ENCODE measurements around the gene UBP1.
"Not testable (repeated sequence)": the region's sequence is repeated elsewhere in the genome, so short reads cannot be mapped to it uniquely, and the experiment has no call there.

UBP1 gene

DNA sequence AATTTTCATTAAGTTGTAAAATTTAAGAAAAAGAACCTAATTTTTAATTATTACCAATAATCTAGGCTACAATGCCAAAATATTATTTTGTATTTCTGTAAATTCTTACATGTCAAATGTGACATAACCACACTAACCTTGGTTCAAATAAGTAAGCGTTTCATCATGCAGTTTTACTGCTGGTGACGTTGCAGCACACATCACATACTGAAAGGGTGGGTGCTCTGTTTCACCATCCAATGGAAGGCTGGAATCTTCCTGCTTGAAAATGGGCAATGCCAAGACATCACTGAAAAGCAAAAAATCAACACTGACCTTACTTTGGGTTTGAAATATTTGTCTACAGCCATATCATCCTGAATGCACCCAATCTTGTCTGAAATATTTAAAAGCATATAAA, 14.8 kb downstream of the UBP1 start:
- no peak for DNase-seq (ENCODE audit: low spot score)
- POLR2A ChIA-PET (ENCODE audit: low non-redundant PET) = no interaction called here
- H3K27ac ChIP-seq = no peak overlapping the region
- CTCF ChIA-PET = no interaction called here
- TF ChIP-seq, protein P1, sequence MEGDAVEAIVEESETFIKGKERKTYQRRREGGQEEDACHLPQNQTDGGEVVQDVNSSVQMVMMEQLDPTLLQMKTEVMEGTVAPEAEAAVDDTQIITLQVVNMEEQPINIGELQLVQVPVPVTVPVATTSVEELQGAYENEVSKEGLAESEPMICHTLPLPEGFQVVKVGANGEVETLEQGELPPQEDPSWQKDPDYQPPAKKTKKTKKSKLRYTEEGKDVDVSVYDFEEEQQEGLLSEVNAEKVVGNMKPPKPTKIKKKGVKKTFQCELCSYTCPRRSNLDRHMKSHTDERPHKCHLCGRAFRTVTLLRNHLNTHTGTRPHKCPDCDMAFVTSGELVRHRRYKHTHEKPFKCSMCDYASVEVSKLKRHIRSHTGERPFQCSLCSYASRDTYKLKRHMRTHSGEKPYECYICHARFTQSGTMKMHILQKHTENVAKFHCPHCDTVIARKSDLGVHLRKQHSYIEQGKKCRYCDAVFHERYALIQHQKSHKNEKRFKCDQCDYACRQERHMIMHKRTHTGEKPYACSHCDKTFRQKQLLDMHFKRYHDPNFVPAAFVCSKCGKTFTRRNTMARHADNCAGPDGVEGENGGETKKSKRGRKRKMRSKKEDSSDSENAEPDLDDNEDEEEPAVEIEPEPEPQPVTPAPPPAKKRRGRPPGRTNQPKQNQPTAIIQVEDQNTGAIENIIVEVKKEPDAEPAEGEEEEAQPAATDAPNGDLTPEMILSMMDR (conservative IDR thresholded peaks at IDR 0.05; ENCODE audit: low read depth) = no peak

DNA sequence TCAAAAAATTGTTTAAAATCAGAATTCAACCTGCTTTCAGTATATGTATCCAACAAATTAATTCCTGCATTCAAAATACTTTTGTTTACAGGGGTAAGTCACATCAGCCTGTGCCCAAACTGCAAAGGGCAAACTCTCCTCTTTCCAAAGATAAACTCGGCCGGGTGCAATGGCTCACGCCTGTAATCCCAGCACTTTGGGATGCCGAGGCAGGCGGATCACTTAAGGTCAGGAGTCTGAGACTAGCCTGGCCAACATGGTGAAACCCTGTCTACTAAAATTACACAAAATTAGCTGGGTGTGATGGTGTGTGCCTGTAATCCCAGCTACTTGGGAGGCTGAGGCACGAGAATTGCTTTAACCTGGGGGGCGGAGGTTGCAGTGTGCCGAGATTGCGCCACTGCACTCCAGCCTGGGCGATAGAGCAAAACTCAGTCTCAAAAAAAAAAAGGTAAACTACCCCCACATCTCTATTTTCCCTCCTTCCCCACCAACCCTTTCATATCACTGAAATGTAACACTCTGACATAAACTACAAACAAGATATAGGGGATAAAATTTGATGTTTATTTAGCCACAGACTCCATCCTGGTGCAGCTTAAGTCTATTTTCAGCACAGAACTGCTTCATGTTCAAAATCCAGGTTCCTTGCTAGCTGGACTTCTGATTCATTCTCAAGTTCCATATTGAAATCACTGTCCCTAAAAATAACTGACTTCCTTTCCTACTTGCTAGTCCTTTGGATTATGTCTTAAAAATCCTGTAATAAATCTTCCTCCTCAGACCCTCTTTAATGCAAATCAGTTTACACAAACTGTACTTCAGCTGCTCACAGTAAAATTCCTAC, 15.4 kb downstream of the UBP1 start:
- H3K27ac ChIP-seq = no peak overlapping the region
- no peak for DNase-seq (ENCODE audit: low spot score)
- ChIA-PET CTCF (no interaction called here), POLR2A (ENCODE audit: low non-redundant PET) (no interaction called here)
- TF ChIP-seq, protein P1 (conservative IDR thresholded peaks at IDR 0.05; ENCODE audit: low read depth) = no peak

DNA sequence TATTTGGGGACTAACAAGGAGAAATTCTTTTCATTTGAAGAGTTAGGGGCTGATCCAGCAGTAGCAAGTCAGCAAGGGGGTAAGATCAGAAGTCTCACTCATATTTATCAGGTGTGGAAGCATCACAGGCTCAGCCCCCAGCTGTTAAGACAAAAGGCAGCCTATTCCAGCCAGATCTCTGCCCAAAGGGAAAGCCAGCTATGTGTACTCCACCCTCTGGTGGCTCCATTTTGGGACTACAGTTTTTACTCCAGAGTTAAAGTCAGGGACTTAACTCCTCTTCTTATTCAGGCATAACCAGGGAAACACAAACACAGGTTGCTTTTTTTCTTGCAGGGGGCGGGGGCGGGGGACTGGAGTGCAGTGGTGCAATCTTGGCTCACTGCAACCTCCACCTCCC, 19.2 kb downstream of the UBP1 start:
- POLR2A ChIA-PET (ENCODE audit: low non-redundant PET) = no interaction called here

GRCh38 chr3:33419948-33420347, 20.3 kb downstream of the UBP1 start:
- ChIA-PET CTCF (interaction anchor here (0.5 to 0.8 kb wide), 2 partner anchors 16 to 47 kb away, joined by 3 read pairs; no protein-coding TSS in a partner anchor), POLR2A (ENCODE audit: low non-redundant PET) (no interaction called here)
- no peak for DNase-seq (ENCODE audit: low spot score)
- no peak overlapping the region for H3K27ac ChIP-seq
- TF ChIP-seq, protein P1 (conservative IDR thresholded peaks at IDR 0.05; ENCODE audit: low read depth) = no peak

More for the DNA sequence above, 19.2 kb downstream of the UBP1 start:
- H3K27ac ChIP-seq = no peak overlapping the region
- no peak for DNase-seq (ENCODE audit: low spot score)
- TF ChIP-seq, protein P1 (conservative IDR thresholded peaks at IDR 0.05; ENCODE audit: low read depth) = no peak
- CTCF ChIA-PET = no interaction called here

GRCh38 chr3:33417066-33417673, 23.0 kb downstream of the UBP1 start:
- ChIA-PET POLR2A (ENCODE audit: low non-redundant PET) (no interaction called here), CTCF (no interaction called here)
- TF ChIP-seq, protein P1 (conservative IDR thresholded peaks at IDR 0.05; ENCODE audit: low read depth) = no peak
- DNase-seq (ENCODE audit: low spot score) = peak; percentile 26
- H3K27ac ChIP-seq = no peak overlapping the region

GRCh38 chr3:33410816-33411215, 29.4 kb downstream of the UBP1 start:
- CTCF ChIA-PET; H3K27ac ChIP-seq; POLR2A ChIA-PET (ENCODE audit: low non-redundant PET); DNase-seq (ENCODE audit: low spot score): not testable (repeated sequence)

DNA sequence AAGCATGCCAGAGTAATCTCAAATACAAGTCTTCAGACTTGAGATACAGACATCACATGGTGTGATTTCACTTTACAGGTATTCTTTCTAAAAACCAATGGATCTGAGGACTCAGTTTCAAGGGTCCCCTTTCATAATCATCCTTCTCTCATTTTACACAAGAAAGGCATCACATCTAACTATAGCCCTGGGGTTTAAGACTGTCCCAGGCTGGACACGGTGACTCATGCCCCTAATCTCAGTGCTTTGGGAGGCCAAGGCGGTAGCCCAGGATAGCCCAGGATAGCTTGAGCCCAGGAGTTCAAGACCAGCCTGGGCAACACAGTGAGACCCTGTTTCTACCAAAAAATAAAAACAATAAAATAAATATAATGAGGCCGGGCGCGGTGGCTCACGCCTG, 36.4 kb downstream of the UBP1 start:
- ChIA-PET CTCF (interaction anchor here (0.6 kb wide), 1 partner anchor 43 kb away, joined by 3 read pairs; no protein-coding TSS in a partner anchor), POLR2A (ENCODE audit: low non-redundant PET) (no interaction called here)
- no peak for DNase-seq (ENCODE audit: low spot score)
- no peak overlapping the region for H3K27ac ChIP-seq
- TF ChIP-seq, protein P1 (conservative IDR thresholded peaks at IDR 0.05; ENCODE audit: low read depth) = no peak

Data from RWPE1 (cell line).